Muscle of leg (tissue), 16 donors: ENCODE results near the gene CELA2B. TPM values are rescaled to one million over a fixed set of nuclear protein-coding genes. Genes with fewer than 3 reads are reported as not detected.
"Not testable (repeated sequence)": the region's sequence is repeated elsewhere in the genome, so short reads cannot be mapped to it uniquely, and the experiment has no call there.

Source experiments
- DNase-seq: peaks from one replicate; pipeline ENCODE4 v3.0.0; 2013
- H3K27ac ChIP-seq: one replicate; pipeline ENCODE4 v1.5.1; 2013; ENCODE audit warnings: mild to moderate bottlenecking, low read length, control low read depth
- H3K27me3 ChIP-seq: one replicate; pipeline ENCODE4 v1.6.1; 2013; ENCODE audit warnings: low read length; ENCODE audit not compliant: control insufficient read depth, insufficient read depth
- H3K36me3 ChIP-seq: one replicate; pipeline ENCODE4 v1.6.1; 2013; ENCODE audit warnings: low read length; ENCODE audit not compliant: control insufficient read depth, insufficient read depth
- H3K4me1 ChIP-seq: one replicate; pipeline ENCODE4 v1.6.1; 2013; ENCODE audit warnings: low read length; ENCODE audit not compliant: control insufficient read depth, insufficient read depth
- H3K4me3 ChIP-seq: one replicate; pipeline ENCODE4 v1.5.1; 2013; ENCODE audit warnings: low read length, control low read depth
- H3K9me3 ChIP-seq: replicated peaks from 2 replicates; pipeline ENCODE4 v1.6.1; 2013; ENCODE audit warnings: low read depth, low read length; ENCODE audit not compliant: control insufficient read depth
- WGBS: methylation state at CpG from one replicate; pipeline ENCODE4 v1.1.5; 2013; ENCODE audit warnings: missing lambda C conversion rate; ENCODE audit not compliant: insufficient coverage; 5-methylcytosine and 5-hydroxymethylcytosine counted together
- long read RNA-seq, 11 donors: transcript quantifications; one replicate each; lab custom pipeline, GENCODE V29; 2026
- polyA plus RNA-seq, 8 donors: library from polyadenylated mRNA; unstranded; fragments of 120-200 nt; gene quantifications; one replicate each; pipeline versions ENCODE4 v1.2.1 to v1.2.3, GENCODE V29; 2013; ENCODE audit warnings: inconsistent platforms in 1 of 8, low replicate concordance in 1 of 8; ENCODE audit not compliant: insufficient read length in 8 of 8, insufficient read depth in 1 of 8
- total RNA-seq: library from RNA; stranded (reverse); fragments of 120-200 nt; gene quantifications from one replicate; pipeline ENCODE4 v1.2.4, GENCODE V29; 2013

Gene CELA2B
- total RNA-seq (2.7 TPM), polyA plus RNA-seq (1 to 10 TPM; 2.2 to 5.7 (median 3.6) TPM)
- long read RNA-seq, donor 1: 0 reads
- long read RNA-seq, donor 2: 0 reads
- long read RNA-seq, donor 3: 0 reads
- long read RNA-seq, donor 4: 0 reads
- long read RNA-seq, donor 5, partial matches to known transcripts: 12 of 24 reads
- long read RNA-seq, donor 5, other reads (novel, unspliced or antisense): 9 of 24 reads
- long read RNA-seq, donor 6, partial matches to known transcripts: 0 of 1 reads
- long read RNA-seq, donor 6, other reads (novel, unspliced or antisense): 0 of 1 reads
- long read RNA-seq, donor 7, partial matches to known transcripts: 0 of 1 reads
- long read RNA-seq, donor 7, other reads (novel, unspliced or antisense): 0 of 1 reads
- long read RNA-seq, donor 8: 0 reads
- long read RNA-seq, donor 9, partial matches to known transcripts: 0 of 3 reads
- long read RNA-seq, donor 9, other reads (novel, unspliced or antisense): 0 of 3 reads
- long read RNA-seq, donor 10, partial matches to known transcripts: 6 of 7 reads
- long read RNA-seq, donor 10, other reads (novel, unspliced or antisense): 0 of 7 reads
- long read RNA-seq, donor 11: 0 reads

- peak; percentile 55 for DNase-seq
- Histone ChIP-seq H3K9me3 (no peaks in the 10 kb centered on the region), H3K27me3 (no peaks in the 10 kb centered on the region), H3K4me1 (peaks cover 7% of the 10 kb centered on the region), H3K4me3 (no peak within 1 kb of the TSS), H3K36me3 (no peaks in the 10 kb centered on the region), H3K27ac (no peak within 1 kb of the TSS)
- 50% methylated on average over 2 of the region's 5 CpGs for WGBS
Measured at GRCh38 chr1:15475752-15476314, at the start of gene CELA2B. CELA2B (plus strand) TSS chr1:15476104; CDS start chr1:15476126, 22 bp downstream.

- H3K9me3 ChIP-seq: no peaks in the 10 kb centered on the region
- H3K4me3 ChIP-seq: no peak overlapping the region
- peaks cover 17% of the 10 kb centered on the region for H3K36me3 ChIP-seq
- H3K27me3 ChIP-seq: no peaks in the 10 kb centered on the region
- DNase-seq: peak; percentile 53
- peaks cover 58% of the 10 kb centered on the region for H3K4me1 ChIP-seq
- WGBS: 52% methylated on average over 19 of the region's 30 CpGs
- H3K27ac ChIP-seq: peak overlapping the region; percentile 13
Measured at GRCh38 chr1:15426492-15427279, 49.2 kb upstream of the CELA2B start.

DNA sequence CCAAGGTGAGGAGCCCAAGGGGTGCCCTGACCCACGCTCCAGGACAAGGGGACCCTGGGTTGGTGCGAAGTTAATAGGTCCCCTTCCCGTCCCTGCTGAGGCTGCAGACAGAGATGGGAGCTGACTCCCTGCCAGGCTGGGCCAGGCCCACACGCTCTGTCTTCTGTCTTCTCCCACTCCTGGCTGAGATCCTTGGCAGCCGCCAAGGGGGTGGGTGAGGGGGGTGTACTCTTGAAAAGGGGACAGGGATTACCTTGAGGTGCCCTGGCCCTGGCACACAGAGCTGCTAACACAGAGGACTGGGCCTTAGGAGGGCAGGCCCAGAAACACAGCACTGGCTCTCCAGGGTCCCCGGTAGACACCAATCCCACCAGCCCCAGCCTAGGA is 48.6 kb upstream of the CELA2B start:
- no peak for DNase-seq
- H3K36me3 ChIP-seq: peaks cover 17% of the 10 kb centered on the region
- 38% methylated on average over 3 of the region's 6 CpGs for WGBS
- H3K27me3 ChIP-seq: no peaks in the 10 kb centered on the region
- no peaks in the 10 kb centered on the region for H3K9me3 ChIP-seq
- H3K4me3 ChIP-seq: no peak overlapping the region
- H3K27ac ChIP-seq: peak overlapping the region; percentile 13
- peaks cover 62% of the 10 kb centered on the region for H3K4me1 ChIP-seq

GRCh38 chr1:15428252-15428651 is 47.7 kb upstream of the CELA2B start:
- WGBS: 75% methylated on average over 4 of the region's 11 CpGs
- H3K27ac ChIP-seq, DNase-seq, H3K27me3 ChIP-seq, H3K4me3 ChIP-seq, H3K9me3 ChIP-seq: not testable (repeated sequence)
- peaks cover 68% of the 10 kb centered on the region for H3K4me1 ChIP-seq
- H3K36me3 ChIP-seq: peaks cover 17% of the 10 kb centered on the region

- Histone ChIP-seq H3K27me3 (no peaks in the 10 kb centered on the region), H3K36me3 (peaks cover 17% of the 10 kb centered on the region), H3K4me3 (no peak overlapping the region), H3K4me1 (peaks cover 69% of the 10 kb centered on the region), H3K9me3 (no peaks in the 10 kb centered on the region), H3K27ac (no peak overlapping the region)
- 80% methylated on average over 10 of the region's 18 CpGs for WGBS
- DNase-seq: no peak
Measured at GRCh38 chr1:15428815-15429435, 47.0 kb upstream of the CELA2B start.

- peaks cover 61% of the 10 kb centered on the region for H3K4me1 ChIP-seq
- no peak for DNase-seq
Measured at GRCh38 chr1:15429701-15430149, 46.2 kb upstream of the CELA2B start.

DNA sequence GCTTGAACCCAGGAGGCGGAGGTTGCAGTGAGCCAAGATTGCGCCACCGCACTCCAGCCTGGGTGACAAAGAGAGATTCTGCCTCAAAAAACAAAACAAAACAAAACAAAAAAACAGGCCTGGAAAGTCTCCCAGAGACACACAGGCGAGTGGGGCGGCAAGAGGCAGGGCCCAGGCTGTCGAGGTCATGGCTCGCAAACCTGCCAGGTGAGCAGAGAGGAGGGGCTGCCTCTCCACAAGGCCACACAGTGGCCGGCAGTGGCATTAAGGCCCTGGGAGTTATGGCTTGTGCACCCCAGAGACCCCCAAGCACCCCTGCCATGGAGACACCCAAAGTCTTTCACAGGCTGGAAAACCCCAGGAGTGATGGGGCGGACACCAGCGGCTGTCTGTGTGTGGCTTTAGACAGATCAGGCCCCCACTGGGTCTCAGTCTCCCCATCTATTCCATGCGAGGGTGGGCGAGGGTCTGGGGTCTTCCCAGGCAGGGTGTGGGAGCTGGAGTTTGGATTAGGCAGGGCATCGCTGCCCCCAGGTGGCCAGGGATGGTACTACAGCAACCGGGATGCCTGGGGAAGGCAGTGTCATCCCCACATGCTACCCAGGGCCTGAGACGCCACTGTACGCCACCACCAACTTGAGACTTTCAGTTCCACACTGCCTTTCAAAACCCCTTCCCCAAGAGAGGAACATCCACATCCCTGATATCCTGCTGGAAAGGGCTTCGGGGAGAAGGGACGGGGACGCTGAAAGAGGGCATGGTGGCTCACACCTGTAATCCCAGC is 44.9 kb upstream of the CELA2B start:
- Histone ChIP-seq H3K27me3 (no peaks in the 10 kb centered on the region), H3K36me3 (peaks cover 14% of the 10 kb centered on the region), H3K4me3 (no peak overlapping the region), H3K27ac (peak overlapping the region; percentile 78), H3K4me1 (peaks cover 50% of the 10 kb centered on the region), H3K9me3 (no peaks in the 10 kb centered on the region)
- peak; percentile 61 for DNase-seq
- WGBS: 64% methylated on average over 9 of the region's 19 CpGs

More at GRCh38 chr1:15429701-15430149, 46.2 kb upstream of the CELA2B start:
- WGBS: 67% methylated on average over 10 of the region's 19 CpGs
- no peaks in the 10 kb centered on the region for H3K9me3 ChIP-seq
- no peak overlapping the region for H3K27ac ChIP-seq
- no peak overlapping the region for H3K4me3 ChIP-seq
- H3K36me3 ChIP-seq: peaks cover 17% of the 10 kb centered on the region
- no peaks in the 10 kb centered on the region for H3K27me3 ChIP-seq

DNA sequence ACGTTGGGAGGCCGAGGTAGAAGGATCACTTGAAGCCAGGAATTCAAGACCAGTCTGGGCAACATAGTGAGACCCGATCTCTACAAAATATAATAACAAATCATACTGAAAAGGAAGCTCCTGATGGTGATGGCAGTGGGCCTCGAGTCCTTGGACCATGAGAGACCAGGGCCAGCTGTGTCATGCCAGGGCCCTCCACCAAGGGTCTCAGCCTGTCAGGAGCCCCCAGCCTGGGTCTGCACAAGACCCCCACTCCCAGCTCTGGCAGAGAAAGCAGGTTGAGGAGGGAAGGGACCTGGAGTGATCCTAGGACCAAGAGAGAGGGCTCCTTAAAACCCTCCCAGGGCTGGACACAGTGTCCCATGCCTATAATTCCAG is 44.3 kb upstream of the CELA2B start:
- Histone ChIP-seq H3K27ac (peak overlapping the region; percentile 78), H3K27me3 (no peaks in the 10 kb centered on the region), H3K4me1 (peaks cover 44% of the 10 kb centered on the region), H3K4me3 (no peak overlapping the region), H3K9me3 (no peaks in the 10 kb centered on the region), H3K36me3 (peaks cover 10% of the 10 kb centered on the region)
- no peak for DNase-seq
- no CpG with 5 or more reads among the region's 4 CpGs for WGBS

GRCh38 chr1:15432324-15432723 is 43.6 kb upstream of the CELA2B start:
- Histone ChIP-seq H3K4me1 (peaks cover 36% of the 10 kb centered on the region), H3K4me3 (no peak overlapping the region), H3K27ac (peak overlapping the region; percentile 80), H3K36me3 (peaks cover 10% of the 10 kb centered on the region), H3K9me3 (no peaks in the 10 kb centered on the region), H3K27me3 (no peaks in the 10 kb centered on the region)
- WGBS: 24% methylated on average over 7 of the region's 9 CpGs
- DNase-seq: peak; percentile 85
